Stimulated activated CD8-positive, alpha-beta memory T cell treated with anti-CD3 and anti-CD28 coated beads, Interleukin-12 subunit alpha, Interleukin-12 subunit beta, amount 100 ng/mL, for 24 hours (primary cell): ENCODE results near the gene DDT.
"Not testable (repeated sequence)": the region's sequence is repeated elsewhere in the genome, so short reads cannot be mapped to it uniquely, and the experiment has no call there.

ENCODE experiments used
- DNase-seq: peaks from one replicate; pipeline ENCODE4 v3.0.0-alpha.2; 2020; ENCODE audit errors: extremely low read depth

DDT gene

DNA sequence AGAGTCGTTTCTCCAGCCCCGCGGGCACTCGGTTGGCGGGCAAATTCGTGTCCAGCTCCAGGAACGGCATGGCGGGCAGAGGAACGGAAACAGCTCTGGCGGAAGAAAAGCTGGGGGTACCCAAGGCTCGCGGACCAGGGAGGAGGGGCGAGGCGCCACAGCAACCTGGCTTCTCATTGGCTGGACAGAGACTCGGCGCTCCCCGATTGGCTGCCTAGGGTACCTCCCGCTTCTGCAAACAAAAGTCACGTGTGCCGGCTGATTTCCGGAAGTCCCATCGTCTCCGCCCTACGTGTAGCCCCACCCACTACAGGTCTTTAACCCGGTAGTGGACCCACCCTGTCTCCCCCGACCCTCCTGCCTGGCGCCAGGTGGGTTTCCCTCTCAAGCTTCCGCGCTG is at the start of gene DDT:
DDT (minus strand) TSS at position 97 of the 400 bp plus-strand sequence; CDS start at position 70, 27 bp downstream.
- DNase-seq, result not testable (repeated sequence)

DNA sequence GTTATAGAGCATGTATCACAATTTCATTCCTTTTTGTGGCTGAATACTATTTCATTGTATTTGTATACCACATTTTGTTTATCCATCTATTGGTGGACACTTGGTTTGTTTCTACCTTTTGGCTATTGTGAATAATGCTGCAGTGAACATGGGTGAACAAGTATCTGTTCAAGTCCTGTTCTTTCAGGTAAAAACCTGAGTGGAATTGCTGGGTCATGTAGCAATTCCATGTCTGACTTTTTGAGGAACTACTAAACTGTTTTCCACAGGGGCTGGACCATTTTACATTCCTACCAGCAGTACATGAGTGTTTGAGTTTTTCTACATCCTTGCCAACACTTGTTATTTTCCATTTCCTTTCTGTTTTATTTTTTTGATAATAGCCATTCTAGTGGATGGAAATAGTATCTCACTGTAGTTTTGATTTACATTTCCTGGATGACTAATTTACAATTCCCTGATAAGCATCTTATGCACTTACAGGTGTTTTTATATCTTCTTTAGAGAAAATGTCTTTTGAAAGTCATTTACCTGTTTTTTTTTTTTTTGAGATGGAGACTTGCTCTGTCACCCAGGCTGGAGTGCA is 49.1 kb upstream of the DDT start:
- no peak for DNase-seq

DNA sequence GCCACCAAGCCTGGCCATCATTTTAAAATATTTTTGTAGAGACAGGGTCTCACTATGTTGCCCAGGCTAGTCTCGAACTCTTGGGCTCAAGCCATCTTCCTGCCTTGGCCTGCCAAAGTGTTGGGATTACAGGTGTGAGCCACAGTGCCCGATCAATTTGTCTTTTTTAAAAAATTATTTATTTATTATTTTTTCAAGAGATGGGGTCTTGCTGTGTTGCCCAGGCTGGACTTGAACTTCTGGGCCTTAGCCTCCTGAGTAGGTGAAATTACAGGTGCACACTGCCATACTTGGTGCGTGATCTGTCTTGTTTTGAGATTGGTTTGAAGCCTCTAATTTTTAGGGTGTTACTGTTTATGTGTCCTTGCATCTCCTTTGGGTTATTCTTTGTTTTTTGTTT is 47.1 kb upstream of the DDT start:
- no peak for DNase-seq

DNA sequence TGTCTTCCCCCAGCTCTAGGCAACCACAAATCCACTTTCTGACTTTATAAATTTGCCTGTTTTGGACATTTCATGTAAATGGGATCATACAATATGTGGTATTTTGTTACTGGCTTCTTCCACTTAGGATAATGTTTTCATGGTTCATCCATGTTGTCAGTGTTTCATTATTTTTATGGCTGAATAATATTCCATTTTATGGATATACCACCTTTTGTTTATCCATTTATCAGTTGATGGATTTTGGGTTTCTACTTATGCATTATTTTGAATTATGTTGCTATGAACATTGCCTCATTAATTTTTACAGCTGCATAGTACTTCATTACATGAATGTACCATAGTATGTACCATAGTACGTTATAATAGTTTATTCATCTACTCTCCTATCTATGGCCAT is 41.9 kb upstream of the DDT start:
- DNase-seq, result no peak

DNA sequence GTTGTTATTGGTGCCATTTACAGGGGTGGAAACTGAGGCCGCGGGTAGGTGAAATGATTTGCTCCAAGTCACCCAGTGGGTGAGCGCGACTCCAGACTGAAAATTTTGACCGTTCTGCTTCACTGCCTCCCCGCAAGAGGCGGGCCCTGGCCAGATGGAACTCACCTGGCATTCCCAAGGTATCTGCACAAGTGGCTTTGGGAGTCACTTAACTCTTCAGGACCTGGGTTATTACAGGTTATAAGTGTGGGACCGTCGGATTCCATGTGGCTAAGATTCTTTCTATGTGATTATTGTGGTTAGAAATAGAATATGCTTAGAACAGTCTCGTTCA is 37.5 kb upstream of the DDT start:
- no peak for DNase-seq

DNA sequence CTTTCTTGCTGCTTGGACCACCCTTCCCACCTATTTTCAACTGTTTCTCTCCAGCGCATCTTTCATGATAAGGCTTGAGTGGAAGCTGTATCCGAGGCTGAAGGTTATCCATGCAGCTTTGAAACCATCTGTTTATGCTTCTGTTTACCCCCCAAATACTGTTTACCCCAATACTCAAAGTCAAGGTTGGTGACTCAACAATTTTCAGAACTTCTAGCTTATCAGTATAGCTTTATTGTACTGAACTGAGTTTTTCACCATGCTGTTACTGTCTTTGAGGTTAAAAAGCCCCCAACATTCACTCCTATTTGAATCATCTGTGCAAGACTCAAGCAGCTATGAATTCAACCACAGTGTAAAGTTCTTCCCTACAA is 35.8 kb upstream of the DDT start:
- DNase-seq, result no peak

DNA sequence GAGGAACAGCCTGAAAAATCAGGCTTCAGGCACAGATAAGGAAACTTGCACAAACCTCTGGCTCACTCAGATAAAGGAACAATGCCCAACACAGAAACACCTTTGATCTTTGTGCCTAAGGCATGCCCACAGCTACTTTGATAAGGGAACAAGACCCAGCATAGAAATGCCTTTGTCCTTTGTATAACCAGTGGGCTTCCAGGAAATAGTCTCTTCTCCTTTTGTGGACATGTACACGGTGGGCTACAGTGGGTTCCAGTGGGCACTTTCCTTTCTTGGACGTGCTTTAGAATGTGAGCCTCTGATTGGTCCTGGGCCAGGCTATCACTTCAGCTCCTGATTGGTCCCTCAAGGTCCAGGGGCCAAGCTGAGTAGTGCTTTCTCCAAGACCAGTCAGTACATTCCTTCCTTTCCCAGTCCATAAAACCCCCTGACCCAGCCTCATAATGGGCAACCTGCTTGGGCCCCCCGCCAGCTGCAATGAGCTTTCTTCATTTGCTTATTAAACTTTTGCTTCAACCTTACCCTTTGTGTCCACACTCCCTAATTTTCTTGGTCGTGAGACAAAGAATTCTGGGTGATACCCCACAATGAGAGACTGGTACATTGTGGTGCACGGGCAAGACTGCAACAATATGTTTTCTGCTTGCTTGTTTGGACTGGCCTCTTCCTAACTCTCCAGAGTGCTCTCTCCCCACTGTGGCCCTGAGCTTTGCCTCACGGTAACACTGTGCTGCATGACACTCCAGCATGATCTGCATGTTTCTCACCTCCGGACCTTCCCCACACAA is 35.2 kb upstream of the DDT start:
- no peak for DNase-seq

DNA sequence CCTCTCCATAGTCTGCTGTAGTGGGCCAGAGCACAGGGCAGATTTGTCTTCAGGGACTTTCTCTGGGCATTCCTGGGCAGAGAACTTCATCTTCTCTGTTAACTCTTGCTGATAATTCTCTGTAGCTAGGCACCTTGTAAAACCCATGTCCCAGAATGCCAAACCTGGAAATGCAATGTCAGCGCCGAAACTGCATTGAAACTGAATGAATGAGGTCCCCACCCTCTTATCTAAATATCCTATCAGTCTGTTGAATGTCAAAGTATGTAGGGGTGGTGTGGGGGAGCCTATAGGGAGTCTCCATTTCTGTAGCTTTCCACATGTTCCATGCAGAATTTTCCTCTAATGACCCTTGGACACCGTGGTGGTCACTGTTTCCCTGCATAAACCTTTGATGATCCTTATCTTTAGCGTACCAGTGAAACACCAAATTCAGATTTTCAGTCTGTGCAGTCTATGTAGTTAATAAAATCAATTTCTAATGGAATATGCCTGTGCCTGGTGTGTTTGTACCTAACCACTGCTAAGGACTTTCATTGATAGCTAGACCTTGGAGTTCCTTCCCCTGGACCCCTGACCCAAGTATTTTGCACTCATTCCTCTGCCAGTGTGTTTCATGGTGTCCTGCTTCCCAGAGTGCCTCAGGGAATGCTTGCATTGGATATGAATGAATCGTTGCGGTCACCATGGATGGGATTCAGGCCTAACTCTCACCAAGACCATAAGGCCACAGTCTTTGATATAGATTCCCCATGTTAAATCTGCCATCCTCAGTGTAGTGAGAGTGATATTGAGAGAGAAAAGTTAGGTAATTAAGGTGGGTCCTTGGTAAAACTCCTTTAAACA is 34.4 kb upstream of the DDT start:
- no peak for DNase-seq

DNA sequence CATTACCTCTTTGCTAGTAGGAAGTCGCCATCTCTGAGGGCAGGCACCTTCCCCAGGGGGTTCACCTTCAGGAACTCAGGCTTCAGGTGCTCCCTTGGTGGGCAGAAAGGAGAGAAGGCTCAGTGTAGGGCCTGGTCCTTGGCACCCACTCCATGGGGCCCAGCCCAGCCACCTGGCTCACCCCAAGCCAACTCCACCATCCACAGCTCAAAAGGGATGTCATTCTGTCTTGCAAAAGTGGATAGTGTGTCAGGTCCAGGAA is 33.7 kb upstream of the DDT start:
- no peak for DNase-seq

DNA sequence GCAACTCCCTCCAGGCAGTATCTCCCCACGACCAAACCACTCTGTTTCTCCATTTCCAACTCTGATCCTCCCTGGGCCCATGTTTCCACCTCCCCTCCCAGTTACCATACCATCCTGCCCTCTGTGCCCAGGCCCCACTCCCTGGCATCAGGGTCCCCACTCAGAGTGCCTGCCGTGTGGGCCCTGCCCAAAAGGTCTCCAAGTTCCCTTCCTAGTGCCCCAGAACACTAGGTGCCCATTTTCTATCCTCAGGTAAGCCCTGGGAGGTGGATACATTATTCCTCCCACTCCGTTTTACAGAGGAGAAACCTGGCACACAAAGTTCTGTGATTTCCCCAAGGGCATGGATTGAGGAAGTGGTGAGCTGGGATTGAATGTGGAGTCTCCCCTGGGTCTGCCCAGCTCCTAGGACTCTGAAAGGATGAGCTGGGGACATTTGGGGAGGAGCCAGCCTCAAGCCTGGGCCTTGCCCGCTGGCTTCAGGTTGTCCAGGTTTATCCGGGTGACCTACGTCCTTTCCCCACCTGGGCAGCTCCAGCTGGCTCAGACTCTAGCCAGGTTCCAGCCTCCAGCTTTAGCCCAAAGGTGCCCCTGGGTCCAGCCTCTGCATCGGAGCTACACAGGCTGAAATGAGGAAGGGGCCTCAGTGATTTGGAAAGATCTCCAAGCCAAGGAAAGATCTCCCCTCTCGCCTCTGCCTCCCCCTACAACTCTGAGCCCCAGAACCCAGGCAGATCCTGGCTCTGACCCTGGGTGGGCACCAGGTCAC is 33.2 kb upstream of the DDT start:
- no peak for DNase-seq

DNA sequence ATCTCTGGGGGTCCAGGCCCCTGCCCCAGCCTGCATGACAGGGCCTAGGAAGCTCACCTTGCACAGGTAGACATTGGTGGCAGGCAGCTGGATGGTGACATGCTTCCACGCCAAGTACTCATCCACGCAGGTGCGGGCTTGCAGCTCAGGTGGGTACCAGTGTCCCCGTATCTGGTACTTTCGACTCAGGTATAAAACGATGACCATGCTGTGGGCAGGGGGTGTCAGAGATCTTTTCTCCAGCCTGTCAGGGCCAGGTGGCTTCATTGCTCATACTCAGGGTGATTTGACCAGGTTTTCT is 32.6 kb upstream of the DDT start:
- DNase-seq, result no peak

DNA sequence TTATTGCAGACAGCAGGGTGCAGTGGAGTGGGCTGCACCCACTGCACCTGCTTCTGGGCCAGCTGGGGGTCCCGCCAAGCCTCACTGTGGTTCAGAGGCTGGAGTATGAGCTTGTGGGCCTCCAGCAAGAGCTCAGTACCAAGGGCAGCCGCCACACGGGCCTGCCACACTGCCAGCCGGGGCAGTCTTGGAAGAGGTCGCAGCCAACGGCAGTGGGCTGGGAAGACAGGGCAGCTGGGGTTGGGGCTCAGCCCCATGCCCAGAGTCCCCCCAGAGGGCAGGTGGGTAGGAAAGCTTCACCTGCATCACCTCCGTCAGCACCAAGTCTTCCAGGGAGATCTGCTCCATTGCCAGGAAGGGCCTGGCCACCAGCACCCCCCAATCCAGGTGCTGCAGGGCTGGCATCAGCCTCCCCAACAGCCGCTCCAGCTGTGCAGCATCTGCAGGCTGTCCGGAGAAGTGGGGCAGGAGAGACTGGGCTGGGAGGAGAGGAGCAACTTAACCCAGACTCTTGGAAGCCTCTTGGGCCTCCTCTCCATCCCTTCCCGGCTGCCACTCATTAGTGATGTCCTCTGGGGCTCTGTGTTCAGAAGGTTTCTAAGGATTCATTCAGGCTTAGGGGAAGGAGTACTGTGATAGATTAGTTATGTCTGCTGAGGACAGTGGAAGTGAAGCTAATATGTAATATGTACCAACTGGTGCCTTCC is 32.1 kb upstream of the DDT start:
- DNase-seq, result no peak

DNA sequence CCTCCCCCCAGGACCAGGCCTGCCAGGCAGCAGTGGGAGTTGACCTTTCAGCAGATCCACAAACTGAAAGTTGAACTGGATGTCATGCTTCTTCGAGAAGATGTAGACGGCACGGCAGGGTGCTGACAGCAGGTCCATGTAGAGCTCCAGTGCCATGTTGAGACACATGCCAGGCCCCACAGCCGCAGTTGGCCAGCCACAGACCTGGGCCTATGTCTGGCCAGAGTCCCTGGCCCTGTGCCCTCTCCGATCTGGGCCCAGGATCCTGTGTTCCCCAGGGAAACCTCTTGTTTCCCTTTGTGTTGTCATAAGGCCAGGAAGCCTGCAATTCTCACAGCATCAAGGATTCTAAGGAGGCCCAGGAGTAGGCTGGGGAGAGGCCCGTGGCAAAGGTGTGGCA is 31.0 kb upstream of the DDT start, which contains the start of gene GSTT4:
GSTT4 (minus strand) TSS at position 253 of the 400 bp plus-strand sequence; CDS start at position 156, 97 bp downstream.
- DNase-seq, result no peak

DNA sequence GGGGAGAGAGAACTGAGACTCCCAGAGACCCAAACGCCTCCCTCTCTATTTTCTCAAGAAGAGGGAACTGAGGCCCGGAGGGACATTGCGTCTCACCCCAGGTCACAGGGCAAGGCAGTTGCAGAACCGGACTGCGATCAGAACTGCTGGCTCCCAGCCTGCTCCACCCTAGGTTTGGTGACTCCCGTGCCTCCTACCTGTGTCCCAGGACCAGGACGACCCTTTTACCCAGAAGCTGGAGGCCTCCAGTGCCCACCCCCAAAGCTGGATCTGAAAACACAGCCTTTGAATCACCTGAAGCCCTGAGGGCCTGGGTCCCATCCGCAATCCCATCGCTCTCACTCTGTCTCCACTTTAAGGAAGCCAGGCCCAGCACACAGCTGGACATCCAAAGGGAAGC is 29.6 kb upstream of the DDT start:
- no peak for DNase-seq

DNA sequence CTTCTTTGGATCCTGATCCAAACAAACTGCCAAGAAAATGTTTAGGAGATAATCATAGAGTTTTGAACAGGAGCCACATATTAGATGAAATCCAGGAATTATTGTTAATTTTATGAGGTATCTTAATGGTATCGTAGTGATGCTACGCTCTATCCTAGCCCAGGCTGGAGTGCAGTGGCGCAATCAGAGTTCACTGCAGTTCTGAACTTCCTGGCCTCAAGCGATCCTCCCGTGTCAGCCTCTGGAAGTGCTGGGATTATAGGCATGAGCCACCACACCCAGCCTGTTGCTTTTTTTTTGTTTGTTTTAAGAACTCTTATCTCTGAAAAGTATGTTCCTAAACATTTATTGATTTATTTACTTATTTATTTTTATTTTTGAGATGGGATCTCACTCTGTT is 28.6 kb upstream of the DDT start:
- no peak for DNase-seq

DNA sequence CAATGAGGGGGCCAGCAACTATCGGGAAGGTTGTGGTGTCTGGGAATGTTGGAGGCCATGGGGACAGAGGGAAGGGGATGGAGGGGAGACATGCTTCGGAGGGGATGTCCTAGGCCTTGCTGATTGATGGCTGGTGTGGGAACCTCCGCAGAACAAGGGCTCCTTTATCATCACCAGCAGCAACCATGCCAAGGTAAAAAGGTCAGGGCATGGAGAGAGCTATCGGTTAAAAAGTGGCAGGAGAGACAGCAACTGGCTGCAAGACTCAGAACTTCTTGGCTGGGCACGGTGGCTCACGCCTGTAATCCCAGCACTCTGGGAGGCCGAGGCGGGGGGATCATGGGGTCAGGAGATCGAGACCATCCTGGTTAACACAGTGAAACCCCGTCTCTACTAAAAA is 28.0 kb upstream of the DDT start:
- DNase-seq, result no peak

DNA sequence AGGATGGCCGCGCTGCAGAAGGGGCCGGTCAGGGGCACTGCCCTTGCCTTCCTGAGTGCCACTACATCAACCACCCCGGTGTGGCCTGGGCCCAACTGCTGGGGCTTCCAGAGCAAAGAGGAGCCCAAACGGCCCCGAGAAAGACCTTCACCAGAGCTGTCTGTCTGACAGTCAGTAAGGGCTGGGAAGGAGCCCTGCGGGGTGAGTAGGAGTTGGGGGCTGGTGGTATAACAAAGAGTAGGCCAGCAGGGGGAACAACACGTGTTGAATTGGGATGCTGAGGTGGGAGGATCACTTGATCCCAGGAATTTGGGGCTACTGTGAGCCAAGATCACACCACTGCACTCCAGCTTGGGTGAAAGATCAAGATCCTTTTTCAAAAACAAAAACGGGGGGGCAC is 27.1 kb upstream of the DDT start:
- DNase-seq, result no peak

DNA sequence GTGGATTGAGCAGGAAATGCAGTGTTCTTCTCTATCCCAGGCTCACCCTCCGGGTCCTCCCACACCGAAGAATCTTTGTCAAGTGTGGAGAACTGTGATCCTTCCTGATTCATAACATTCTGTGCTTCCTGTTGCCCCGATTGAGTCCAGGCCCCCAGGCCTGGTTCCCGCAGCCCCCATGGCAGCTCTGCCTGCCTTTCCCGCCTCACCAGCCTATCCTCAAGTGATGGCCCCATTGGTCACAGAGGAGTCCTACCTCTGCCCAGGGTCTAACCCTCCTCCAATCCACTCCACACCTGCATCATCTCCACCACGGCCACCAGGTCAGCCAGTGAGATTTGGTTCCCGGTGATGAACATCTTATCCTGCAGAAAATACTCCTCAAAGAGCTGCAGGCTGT is 25.5 kb upstream of the DDT start:
- not testable (repeated sequence) for DNase-seq

DNA sequence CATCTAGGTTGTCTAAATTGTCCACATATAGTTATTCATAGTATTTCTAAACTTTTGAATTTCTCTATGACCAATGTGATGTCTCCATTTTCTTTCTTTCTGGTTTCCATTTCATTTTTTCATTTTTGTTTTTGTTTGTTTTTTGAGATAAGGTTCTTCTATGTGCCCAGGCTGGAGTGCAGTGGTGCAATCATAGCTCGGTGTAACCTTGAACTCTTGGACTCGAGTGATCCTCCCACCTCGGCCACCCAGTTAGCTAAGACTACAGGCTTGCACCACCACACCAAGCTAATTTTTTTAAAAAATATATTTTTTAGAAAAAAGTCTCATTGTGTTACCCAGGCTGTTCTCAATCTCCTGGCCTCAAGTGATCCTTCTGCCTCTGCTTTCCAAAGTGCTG is 22.9 kb upstream of the DDT start:
- DNase-seq, result no peak

DNA sequence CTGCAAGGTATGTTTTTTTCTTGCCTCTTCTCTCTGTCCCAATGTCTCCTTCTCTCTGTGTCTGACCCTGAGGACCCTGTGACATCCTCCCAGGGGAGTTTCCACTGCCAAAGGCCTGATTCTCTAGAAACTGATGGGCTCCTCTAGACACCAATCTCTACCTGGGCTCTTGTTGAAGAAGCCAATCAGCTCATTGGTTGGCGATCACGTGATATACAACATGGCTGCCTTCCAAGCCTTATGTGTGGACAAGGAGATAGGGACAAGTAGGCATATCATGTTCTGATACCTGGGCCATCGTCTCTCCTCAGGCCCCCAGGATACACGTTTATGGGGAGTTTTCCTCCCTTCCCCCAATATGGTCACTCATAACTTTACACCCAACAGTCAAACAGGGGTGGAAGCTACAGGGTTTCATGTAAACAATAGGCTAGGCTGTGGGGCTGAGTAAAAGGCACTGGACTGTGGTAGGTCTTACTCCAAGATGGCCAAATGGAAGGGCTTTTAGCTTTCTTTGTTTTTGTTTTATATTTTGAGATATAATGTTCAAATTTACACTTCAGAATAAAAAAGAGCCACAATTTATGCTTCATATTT is 19.4 kb upstream of the DDT start:
- not testable (repeated sequence) for DNase-seq

DNA sequence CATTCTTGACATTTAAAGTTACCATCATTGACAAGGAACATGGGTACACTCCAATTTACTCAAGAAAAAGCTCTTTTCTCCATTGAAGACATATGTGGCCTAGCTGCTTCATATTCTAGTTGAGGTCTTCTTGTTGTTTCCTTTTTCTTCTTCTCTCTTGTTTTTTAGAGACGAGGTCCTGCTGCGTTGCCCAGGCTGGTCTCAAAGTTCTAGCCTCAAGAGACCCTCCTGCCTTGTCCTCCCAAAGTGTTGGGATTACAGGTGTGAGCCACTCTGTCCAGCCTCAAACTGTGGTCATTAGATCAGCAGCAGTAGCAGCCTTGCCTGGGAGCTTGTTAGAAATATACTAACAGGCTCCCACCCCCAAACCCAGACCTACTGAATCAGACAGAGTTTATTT is 18.8 kb upstream of the DDT start:
- not testable (repeated sequence) for DNase-seq
